Fibroblast of skin of right biceps (primary cell): ENCODE results near the gene CNIH1.

Source experiments
- DNase-seq: peaks from one replicate; pipeline ENCODE4 v3.0.0-alpha.2; 2013

CNIH1 gene

GRCh38 chr14:54377501-54377900 lies 63.7 kb downstream of the CNIH1 start:
- no peak for DNase-seq

GRCh38 chr14:54374117-54374884 lies 66.9 kb downstream of the CNIH1 start:
- DNase-seq: no peak
